EL (cell line): ENCODE measurements around the gene SCGB2B2.
"Not testable (repeated sequence)": the region's sequence is repeated elsewhere in the genome, so short reads cannot be mapped to it uniquely, and the experiment has no call there.

Experiments
- DNase-seq: peaks from one replicate; pipeline ENCODE4 v3.0.0-alpha.2; 2016

SCGB2B2 gene

GRCh38 chr19:34676697-34677385 lies at the start of gene SCGB2B2:
Gene SCGB2B2 (minus strand): TSS chr19:34677159. CDS start chr19:34594563, 82,596 bp downstream.
- no peak for DNase-seq

- no peak for DNase-seq
Observed at GRCh38 chr19:34725400-34725799, 48.4 kb upstream of the SCGB2B2 start.

- peak; percentile 4 for DNase-seq
Observed at GRCh38 chr19:34722353-34722752, 45.4 kb upstream of the SCGB2B2 start.

GRCh38 chr19:34715357-34715756 lies 38.4 kb upstream of the SCGB2B2 start:
- no peak for DNase-seq

- no peak for DNase-seq
Observed at GRCh38 chr19:34713262-34713637, 36.3 kb upstream of the SCGB2B2 start.

GRCh38 chr19:34712395-34713261 lies 35.7 kb upstream of the SCGB2B2 start:
- peak; percentile 74 for DNase-seq

GRCh38 chr19:34711890-34712289 lies 34.9 kb upstream of the SCGB2B2 start:
- DNase-seq = no peak

- no peak for DNase-seq
Observed at GRCh38 chr19:34707661-34708060, 30.7 kb upstream of the SCGB2B2 start.

GRCh38 chr19:34692549-34692948 lies 15.6 kb upstream of the SCGB2B2 start:
- DNase-seq = no peak

GRCh38 chr19:34690372-34690771 lies 13.4 kb upstream of the SCGB2B2 start:
- DNase-seq = no peak

- no peak for DNase-seq
Observed at GRCh38 chr19:34688592-34688991, 11.6 kb upstream of the SCGB2B2 start.

- no peak for DNase-seq
Observed at GRCh38 chr19:34687348-34687747, 10.4 kb upstream of the SCGB2B2 start.

- DNase-seq = no peak
Observed at GRCh38 chr19:34686455-34686854, 9.5 kb upstream of the SCGB2B2 start.

GRCh38 chr19:34685266-34685665 lies 8.3 kb upstream of the SCGB2B2 start:
- not testable (repeated sequence) for DNase-seq

- DNase-seq = no peak
Observed at GRCh38 chr19:34681478-34681877, 4.5 kb upstream of the SCGB2B2 start.

GRCh38 chr19:34678421-34678820 lies 1.5 kb upstream of the SCGB2B2 start:
- DNase-seq = no peak

- DNase-seq = no peak
Observed at GRCh38 chr19:34678085-34678412, 1.1 kb upstream of the SCGB2B2 start.

GRCh38 chr19:34677386-34678084 lies 576 bp upstream of the SCGB2B2 start, which contains the start of gene ZNF302:
Gene ZNF302 (plus strand): TSS chr19:34677678. CDS start chr19:34678805, 1,127 bp downstream.
- DNase-seq = peak; percentile 97

GRCh38 chr19:34675919-34676318 lies 1.0 kb downstream of the SCGB2B2 start:
- DNase-seq = no peak

- DNase-seq = no peak
Observed at GRCh38 chr19:34675250-34675649, 1.7 kb downstream of the SCGB2B2 start.

- DNase-seq = no peak
Observed at GRCh38 chr19:34673590-34673989, 3.4 kb downstream of the SCGB2B2 start.

GRCh38 chr19:34671972-34672371 lies 5.0 kb downstream of the SCGB2B2 start:
- DNase-seq = no peak

GRCh38 chr19:34669305-34669704 lies 7.7 kb downstream of the SCGB2B2 start:
- DNase-seq = no peak

- DNase-seq = not testable (repeated sequence)
Observed at GRCh38 chr19:34668690-34669089, 8.3 kb downstream of the SCGB2B2 start.
